H9 (cell line): ENCODE data around the gene SRRD. TPM values are rescaled to one million over a fixed set of nuclear protein-coding genes. Genes with fewer than 3 reads are reported as not detected.

ENCODE experiments used
- DNase-seq: peaks from one replicate; pipeline ENCODE4 v3.0.0-alpha.2; 2017
- H2AFZ ChIP-seq: one replicate; pipeline ENCODE4 v1.6.1; 2013; ENCODE audit warnings: mild to moderate bottlenecking, low read length, control low read depth, moderate library complexity
- H2AK5ac ChIP-seq: 2 replicates; pipeline ENCODE4 v1.6.1; 2013; ENCODE audit warnings: low read length, control low read depth, mixed read lengths; ENCODE audit not compliant: insufficient read length
- H2BK120ac ChIP-seq: one replicate; pipeline ENCODE4 v1.6.1; 2013; ENCODE audit warnings: low read depth, mild to moderate bottlenecking, low read length, control low read depth, inconsistent platforms; ENCODE audit not compliant: poor library complexity, severe bottlenecking
- H2BK12ac ChIP-seq: 2 replicates; pipeline ENCODE4 v1.6.1; 2013; ENCODE audit warnings: low read length, control low read depth, mixed read lengths, low read depth; ENCODE audit not compliant: insufficient read length
- H2BK15ac ChIP-seq: 2 replicates; pipeline ENCODE4 v1.6.1; 2013; ENCODE audit warnings: low read depth, low read length, control low read depth
- H2BK20ac ChIP-seq: one replicate; pipeline ENCODE4 v1.6.1; 2013; ENCODE audit warnings: low read depth, mild to moderate bottlenecking, low read length, control low read depth, inconsistent platforms; ENCODE audit not compliant: poor library complexity, severe bottlenecking
- H2BK5ac ChIP-seq: 2 replicates; pipeline ENCODE4 v1.6.1; 2013; ENCODE audit warnings: low read length, control low read depth, mixed read lengths; ENCODE audit not compliant: insufficient read length
- H3K14ac ChIP-seq: 2 replicates; pipeline ENCODE4 v1.6.1; 2013; ENCODE audit warnings: low read length, control low read depth; ENCODE audit not compliant: insufficient read depth
- H3K18ac ChIP-seq: 2 replicates; pipeline ENCODE4 v1.6.1; 2013; ENCODE audit warnings: low read depth, mild to moderate bottlenecking, mixed read lengths, low read length, control low read depth; ENCODE audit not compliant: insufficient read length
- H3K23ac ChIP-seq: 2 replicates; pipeline ENCODE4 v1.6.1; 2013; ENCODE audit warnings: low read length, control low read depth, mixed read lengths, low read depth; ENCODE audit not compliant: insufficient read length
- H3K23me2 ChIP-seq: 2 replicates; pipeline ENCODE4 v1.6.1; 2013; ENCODE audit warnings: low read depth, mild to moderate bottlenecking, mixed read lengths, low read length, control low read depth; ENCODE audit not compliant: insufficient read length, poor library complexity, severe bottlenecking
- H3K27ac ChIP-seq: 2 replicates; pipeline ENCODE4 v1.5.1; 2013; ENCODE audit warnings: low read length, control low read depth, mixed read lengths, low read depth; ENCODE audit not compliant: insufficient read length
- H3K27me3 ChIP-seq: 2 replicates; pipeline ENCODE4 v1.6.1; 2013; ENCODE audit warnings: low read length, control low read depth, inconsistent platforms; ENCODE audit not compliant: insufficient read depth
- H3K4ac ChIP-seq: 2 replicates; pipeline ENCODE4 v1.6.1; 2013; ENCODE audit warnings: low read depth, mild to moderate bottlenecking, control low read depth, inconsistent platforms, low read length, moderate library complexity
- H3K4me1 ChIP-seq: 2 replicates; pipeline ENCODE4 v1.6.1; 2013; ENCODE audit warnings: low read length, control low read depth, inconsistent platforms; ENCODE audit not compliant: insufficient read depth
- H3K4me2 ChIP-seq: 2 replicates; pipeline ENCODE4 v1.6.1; 2013; ENCODE audit warnings: low read length, control low read depth, mixed read lengths; ENCODE audit not compliant: insufficient read length, insufficient read depth
- H3K56ac ChIP-seq: 2 replicates; pipeline ENCODE4 v1.6.1; 2013; ENCODE audit warnings: low read depth, mild to moderate bottlenecking, mixed read lengths, low read length, control low read depth; ENCODE audit not compliant: insufficient read length
- H3K79me1 ChIP-seq: 2 replicates; pipeline ENCODE4 v1.6.1; 2013; ENCODE audit warnings: low read depth, mild to moderate bottlenecking, moderate library complexity, low read length, control low read depth, inconsistent platforms; ENCODE audit not compliant: insufficient read depth, poor library complexity, severe bottlenecking
- H3K79me2 ChIP-seq: 2 replicates; pipeline ENCODE4 v1.6.1; 2013; ENCODE audit warnings: low read length, control low read depth, inconsistent platforms; ENCODE audit not compliant: insufficient read depth
- H3K9ac ChIP-seq: 2 replicates; pipeline ENCODE4 v1.6.1; 2013; ENCODE audit warnings: low read length, control low read depth, mixed read lengths; ENCODE audit not compliant: insufficient read length; ENCODE audit errors: extremely low read depth
- H3K9me3 ChIP-seq: one replicate; pipeline ENCODE4 v1.6.1; 2013; ENCODE audit warnings: low read depth, low read length, inconsistent platforms; ENCODE audit not compliant: control insufficient read depth
- H3T11ph ChIP-seq: one replicate; pipeline ENCODE4 v1.6.1; 2013; ENCODE audit warnings: mild to moderate bottlenecking, low read length, control low read depth, inconsistent platforms
- H4K20me1 ChIP-seq: one replicate; pipeline ENCODE4 v1.6.1; 2013; ENCODE audit not compliant: control insufficient read depth, insufficient read length, insufficient read depth
- H4K5ac ChIP-seq: 2 replicates; pipeline ENCODE4 v1.6.1; 2013; ENCODE audit warnings: low read depth, mild to moderate bottlenecking, mixed read lengths, low read length, control low read depth; ENCODE audit not compliant: insufficient read length
- H4K8ac ChIP-seq: replicated peaks from 2 replicates; pipeline ENCODE4 v1.6.1; 2013; ENCODE audit warnings: low read length, control low read depth, mixed read lengths, low read depth; ENCODE audit not compliant: insufficient read length
- H4K91ac ChIP-seq: 2 replicates; pipeline ENCODE4 v1.6.1; 2013; ENCODE audit warnings: low read depth, mild to moderate bottlenecking, moderate library complexity, mixed read lengths, low read length, control low read depth; ENCODE audit not compliant: insufficient read length
- H3K27ac Mint-ChIP-seq, 3 experiments: 2 replicates in 2 of 3; 3 replicates in 1 of 3; pipeline ENCODE4 v1.8.0; 2020 to 2021; ENCODE audit warnings: mixed read lengths in 3 of 3, mild to moderate bottlenecking in 1 of 3, moderate library complexity in 1 of 3
- H3K27me3 Mint-ChIP-seq: 2 replicates; pipeline ENCODE4 v1.8.0; 2021; ENCODE audit warnings: low read depth, mild to moderate bottlenecking, moderate library complexity, mixed read lengths
- H3K36me3 Mint-ChIP-seq, 3 experiments: 2 replicates in 2 of 3; 3 replicates in 1 of 3; pipeline ENCODE4 v1.8.0; 2020 to 2021; ENCODE audit warnings: low read depth in 3 of 3, mixed read lengths in 3 of 3; ENCODE audit not compliant: insufficient read depth in 1 of 3
- H3K4me1 Mint-ChIP-seq, 2 experiments: 2 replicates each; pipeline ENCODE4 v1.8.0; 2020; ENCODE audit warnings: mixed read lengths in 2 of 2
- H3K4me3 Mint-ChIP-seq, 2 experiments: 2 replicates in 1 of 2; 3 replicates in 1 of 2; pipeline ENCODE4 v1.8.0; 2020 to 2021; ENCODE audit warnings: mild to moderate bottlenecking in 2 of 2, mixed read lengths in 2 of 2, moderate library complexity in 1 of 2
- H3K9me3 Mint-ChIP-seq, 2 experiments: 2 replicates in 1 of 2; 3 replicates in 1 of 2; pipeline ENCODE4 v1.8.0; 2020; ENCODE audit warnings: mild to moderate bottlenecking in 2 of 2, mixed read lengths in 2 of 2, moderate library complexity in 1 of 2
- WGBS: extraction: QIAGEN DNeasy Blood & Tissue Kit; methylation state at CpG from one replicate; pipeline ENCODE4 v1.1.7; 2013; ENCODE audit warnings: missing lambda C conversion rate, low lambda C conversion rate, mixed read lengths; ENCODE audit not compliant: insufficient read length; ENCODE audit errors: extremely low coverage; 5-methylcytosine and 5-hydroxymethylcytosine counted together
- total RNA-seq: library from RNA; stranded (reverse); gene quantifications from 2 replicates; pipeline ENCODE4 v1.2.1, GENCODE V29; 2021
- TF ChIP-seq, protein P1 (sequence below): fragments of 200-600 bp; sonication (generic); conservative IDR thresholded peaks from 3 replicates; pipeline ENCODE4 v1.8.0; 2021; ENCODE audit warnings: antibody characterized with exemption, mild to moderate bottlenecking

The SRRD gene
- total RNA-seq, 1 experiment from 2014 or later = 36.0 TPM

DNA sequence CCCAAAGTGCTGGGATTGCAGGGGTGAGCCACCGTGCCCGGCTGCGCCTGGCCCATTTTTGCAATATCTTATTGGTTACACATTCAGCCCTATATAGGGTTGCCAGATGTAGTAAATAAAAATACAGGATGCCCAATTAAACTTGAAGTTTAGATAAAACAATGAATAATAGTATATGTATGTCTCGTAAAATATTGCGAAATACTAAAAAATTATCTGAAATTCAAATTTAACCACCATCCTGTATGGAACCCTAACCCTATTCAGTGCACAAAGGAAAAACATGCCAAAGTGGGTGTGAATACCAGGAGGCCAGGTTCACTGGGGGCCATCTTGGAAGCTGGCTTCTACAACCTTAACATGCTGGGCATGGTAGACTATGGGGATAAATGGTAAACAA lies 33.8 kb downstream of the SRRD start:
- Histone ChIP-seq H2BK20ac (no peak overlapping the region), H3K79me1 (no peaks in the 10 kb centered on the region), H4K91ac (no peak overlapping the region), H3K56ac (no peak overlapping the region), H2BK12ac (no peak overlapping the region), H4K20me1 (no peaks in the 10 kb centered on the region), H3K79me2 (no peaks in the 10 kb centered on the region; the same call in 1 of the 2 replicates), H3K4me2 (no peak overlapping the region), H2AFZ (no peak overlapping the region), H3K14ac (no peak overlapping the region), H2BK15ac (no peak overlapping the region), H3K18ac (no peak overlapping the region), H2BK120ac (no peak overlapping the region), H4K8ac (no peak overlapping the region), H3K4ac (no peak overlapping the region), H3K27ac (no peak overlapping the region), H2BK5ac (no peak overlapping the region), H3K23ac (no peak overlapping the region), H3K9me3 (no peaks in the 10 kb centered on the region), H3K27me3 (no peaks in the 10 kb centered on the region), H3T11ph (no peak overlapping the region), H4K5ac (no peak overlapping the region), H3K9ac (no peak overlapping the region), H2AK5ac (no peak overlapping the region), H3K4me1 (no peaks in the 10 kb centered on the region), H3K23me2 (peaks cover 4% of the 10 kb centered on the region)
- DNase-seq = no peak
- Mint-ChIP-seq H3K4me1 (peaks cover 11 to 13% of the 10 kb centered on the region in 2 experiments), H3K9me3 (no peaks in the 10 kb centered on the region), H3K27ac (no peak overlapping the region), H3K27me3 (no peaks in the 10 kb centered on the region), H3K4me3 (no peak overlapping the region), H3K36me3 (no peaks in the 10 kb centered on the region)
- WGBS = no CpG with 5 or more reads among the region's 5 CpGs
- TF ChIP-seq, protein P1, sequence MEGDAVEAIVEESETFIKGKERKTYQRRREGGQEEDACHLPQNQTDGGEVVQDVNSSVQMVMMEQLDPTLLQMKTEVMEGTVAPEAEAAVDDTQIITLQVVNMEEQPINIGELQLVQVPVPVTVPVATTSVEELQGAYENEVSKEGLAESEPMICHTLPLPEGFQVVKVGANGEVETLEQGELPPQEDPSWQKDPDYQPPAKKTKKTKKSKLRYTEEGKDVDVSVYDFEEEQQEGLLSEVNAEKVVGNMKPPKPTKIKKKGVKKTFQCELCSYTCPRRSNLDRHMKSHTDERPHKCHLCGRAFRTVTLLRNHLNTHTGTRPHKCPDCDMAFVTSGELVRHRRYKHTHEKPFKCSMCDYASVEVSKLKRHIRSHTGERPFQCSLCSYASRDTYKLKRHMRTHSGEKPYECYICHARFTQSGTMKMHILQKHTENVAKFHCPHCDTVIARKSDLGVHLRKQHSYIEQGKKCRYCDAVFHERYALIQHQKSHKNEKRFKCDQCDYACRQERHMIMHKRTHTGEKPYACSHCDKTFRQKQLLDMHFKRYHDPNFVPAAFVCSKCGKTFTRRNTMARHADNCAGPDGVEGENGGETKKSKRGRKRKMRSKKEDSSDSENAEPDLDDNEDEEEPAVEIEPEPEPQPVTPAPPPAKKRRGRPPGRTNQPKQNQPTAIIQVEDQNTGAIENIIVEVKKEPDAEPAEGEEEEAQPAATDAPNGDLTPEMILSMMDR = no peak
